NCI-H2196 (cell line): ENCODE results near the gene ZNRD2.
"Not testable (repeated sequence)": the region's sequence is repeated elsewhere in the genome, so short reads cannot be mapped to it uniquely, and the experiment has no call there.

Experiments used
- DNase-seq: peaks from one replicate; lab custom pipeline; 2025; ENCODE audit not compliant: unreplicated experiment; lab: John Stamatoyannopoulos, UW

The ZNRD2 gene

GRCh38 chr11:65555693-65556231 lies 14.5 kb upstream of the ZNRD2 start:
- DNase-seq = peak; percentile 25

DNA sequence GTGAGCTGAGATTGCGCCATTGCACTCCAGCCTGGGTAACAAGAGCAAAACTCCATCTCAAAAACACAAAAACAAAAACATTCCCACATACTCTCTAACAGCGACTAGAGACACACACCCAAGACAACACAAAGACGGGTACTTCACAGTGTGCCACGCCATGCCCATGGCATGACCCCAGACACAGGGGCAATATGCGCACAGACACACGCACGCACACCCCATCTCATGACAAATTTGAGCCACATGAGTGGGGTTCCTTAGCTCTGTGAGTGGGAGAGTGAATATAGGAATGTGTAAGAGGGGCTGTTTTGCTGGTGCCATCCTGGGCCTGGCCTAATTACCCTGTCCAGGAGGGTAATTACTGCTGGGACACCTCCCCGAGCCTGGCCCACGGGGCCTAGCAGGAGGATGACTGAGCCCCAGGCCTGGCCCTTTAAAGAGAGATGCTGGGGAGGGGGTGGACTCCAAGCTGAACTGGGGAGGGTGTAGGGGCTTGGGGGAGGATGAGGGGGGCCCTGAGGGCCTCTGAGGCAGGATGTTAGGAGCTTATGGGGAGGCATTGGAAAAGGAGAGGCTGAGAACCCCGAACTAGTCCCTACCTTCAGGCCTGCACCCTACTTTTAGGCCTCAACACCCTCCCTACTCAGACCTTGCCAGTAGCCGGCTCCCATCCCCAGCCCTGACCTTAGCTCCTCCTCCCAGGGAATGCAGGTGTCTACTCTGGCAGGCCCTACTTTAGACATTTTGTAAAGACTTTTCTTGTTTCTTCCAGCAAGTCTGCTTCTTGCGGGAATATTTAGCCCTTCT lies 13.6 kb upstream of the ZNRD2 start:
- DNase-seq = peak; percentile 16

DNA sequence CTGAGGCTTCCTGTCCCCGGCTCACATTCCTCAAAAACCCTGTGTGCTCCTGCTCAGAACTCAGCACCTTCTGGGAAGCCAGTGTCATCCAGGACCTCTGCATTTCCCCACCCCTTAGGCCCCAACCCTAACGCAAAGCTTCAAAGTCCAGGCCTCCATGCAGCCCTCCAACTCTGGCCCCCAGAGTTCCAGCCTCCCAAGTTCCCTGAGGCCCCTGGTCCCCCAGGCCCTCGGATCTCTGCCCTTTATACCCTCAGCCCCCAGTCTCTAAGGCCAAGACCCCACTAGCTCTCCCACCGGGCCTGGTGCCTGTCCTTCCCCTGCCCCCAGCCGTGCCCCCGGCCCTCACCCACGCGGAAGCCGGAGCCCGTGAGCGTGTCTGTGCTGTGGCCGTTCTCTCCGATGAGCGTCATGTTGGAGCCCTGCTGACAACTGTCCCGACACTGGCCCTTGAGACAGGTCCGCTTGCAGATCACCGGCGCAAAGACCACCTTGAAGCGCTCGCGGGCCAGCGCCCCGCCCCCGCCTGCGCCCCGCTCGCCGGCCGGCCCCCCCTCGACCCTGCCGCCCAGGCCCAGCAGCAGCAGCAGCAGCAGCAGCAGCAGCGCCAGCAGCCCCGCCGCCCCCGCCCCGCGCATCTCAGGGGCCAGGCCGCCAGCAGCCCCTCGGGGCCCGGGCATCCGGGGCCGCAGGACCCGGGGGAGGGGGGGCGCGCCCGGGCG lies 12.8 kb upstream of the ZNRD2 start:
- no peak for DNase-seq

DNA sequence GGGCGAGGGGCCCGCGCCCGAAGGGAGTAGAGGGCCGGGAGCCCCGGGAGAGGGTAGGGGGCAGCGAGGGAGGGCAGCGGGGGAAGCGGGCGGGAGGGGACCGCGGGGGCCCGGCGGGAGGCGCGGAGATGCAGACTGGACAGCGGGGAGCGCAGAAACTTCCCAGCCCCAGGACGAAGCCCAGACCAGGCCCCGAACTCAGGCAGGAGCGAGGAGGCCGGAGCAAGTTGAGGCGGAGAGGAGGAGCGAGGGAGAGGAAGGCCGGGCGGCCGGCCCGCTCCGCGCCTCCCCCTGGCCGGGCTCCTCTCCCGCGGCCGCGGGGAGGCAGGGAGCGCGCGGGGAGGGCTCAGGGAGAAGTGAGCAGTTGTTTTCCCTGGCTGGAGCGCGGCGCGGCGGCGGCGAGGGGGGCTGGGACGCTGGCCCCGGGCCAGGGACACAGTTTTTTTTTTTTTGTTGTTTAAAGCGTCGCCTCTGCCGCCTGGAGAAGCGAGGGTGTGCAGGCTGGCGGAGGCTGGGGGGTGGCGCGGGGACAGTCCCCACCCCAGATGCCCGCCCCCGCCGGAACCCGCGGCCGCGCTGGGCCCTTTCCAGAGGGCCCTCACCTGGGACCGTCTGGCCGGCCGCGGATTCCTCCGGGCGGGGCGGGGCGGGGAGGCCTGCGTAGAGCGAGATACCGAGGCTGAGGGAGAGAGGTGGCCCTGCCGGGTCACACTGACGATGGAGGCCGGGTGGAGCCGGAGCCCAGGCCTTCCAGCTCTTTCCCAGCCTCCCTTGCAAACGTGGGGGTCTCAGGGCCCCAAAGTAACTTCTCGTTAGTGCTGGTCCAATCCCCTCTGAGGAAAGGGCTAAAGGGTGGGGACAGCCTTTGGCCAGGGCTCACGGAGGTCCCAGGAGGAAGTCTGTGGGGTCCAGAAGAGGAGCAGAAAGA lies 12.0 kb upstream of the ZNRD2 start, which contains the start of gene LTBP3:
Gene LTBP3 (minus strand): TSS at position 358 of the 928 bp plus-strand sequence. CDS start 400 bp downstream, outside the sequence.
- peak; percentile 70 for DNase-seq

DNA sequence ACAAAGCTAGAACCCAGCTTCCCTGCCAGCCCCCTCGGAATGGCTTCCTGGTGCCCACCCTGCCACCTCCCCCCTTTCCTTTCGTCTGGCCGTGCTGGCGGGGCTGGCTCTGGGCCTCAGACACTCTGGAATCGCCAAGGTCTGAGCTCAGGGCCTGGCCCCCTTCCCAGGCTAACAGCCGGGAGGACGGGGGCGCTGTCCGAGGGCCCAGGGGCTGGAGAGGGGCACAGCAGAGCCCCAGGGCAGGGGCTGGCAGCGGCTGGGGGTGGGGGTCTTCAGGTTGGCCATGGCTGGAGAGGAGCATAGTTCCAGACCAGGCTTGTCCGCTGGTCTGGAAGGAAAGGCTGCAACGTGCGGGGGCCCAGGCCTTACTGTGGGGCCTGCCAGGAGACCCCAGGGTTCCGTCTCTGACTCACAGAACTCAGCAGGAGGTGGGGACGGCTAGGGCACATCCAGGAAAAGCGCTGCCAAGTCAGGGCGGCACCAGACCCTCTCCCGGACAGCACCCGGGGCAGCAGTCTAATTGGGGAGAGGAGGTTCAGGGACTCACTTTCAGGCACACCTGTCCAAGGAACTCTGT lies 11.3 kb upstream of the ZNRD2 start:
- DNase-seq = no peak

GRCh38 chr11:65559535-65559934 lies 10.7 kb upstream of the ZNRD2 start:
- DNase-seq = no peak

- DNase-seq = peak; percentile 76
Observed at GRCh38 chr11:65559951-65560537, 10.2 kb upstream of the ZNRD2 start.

DNA sequence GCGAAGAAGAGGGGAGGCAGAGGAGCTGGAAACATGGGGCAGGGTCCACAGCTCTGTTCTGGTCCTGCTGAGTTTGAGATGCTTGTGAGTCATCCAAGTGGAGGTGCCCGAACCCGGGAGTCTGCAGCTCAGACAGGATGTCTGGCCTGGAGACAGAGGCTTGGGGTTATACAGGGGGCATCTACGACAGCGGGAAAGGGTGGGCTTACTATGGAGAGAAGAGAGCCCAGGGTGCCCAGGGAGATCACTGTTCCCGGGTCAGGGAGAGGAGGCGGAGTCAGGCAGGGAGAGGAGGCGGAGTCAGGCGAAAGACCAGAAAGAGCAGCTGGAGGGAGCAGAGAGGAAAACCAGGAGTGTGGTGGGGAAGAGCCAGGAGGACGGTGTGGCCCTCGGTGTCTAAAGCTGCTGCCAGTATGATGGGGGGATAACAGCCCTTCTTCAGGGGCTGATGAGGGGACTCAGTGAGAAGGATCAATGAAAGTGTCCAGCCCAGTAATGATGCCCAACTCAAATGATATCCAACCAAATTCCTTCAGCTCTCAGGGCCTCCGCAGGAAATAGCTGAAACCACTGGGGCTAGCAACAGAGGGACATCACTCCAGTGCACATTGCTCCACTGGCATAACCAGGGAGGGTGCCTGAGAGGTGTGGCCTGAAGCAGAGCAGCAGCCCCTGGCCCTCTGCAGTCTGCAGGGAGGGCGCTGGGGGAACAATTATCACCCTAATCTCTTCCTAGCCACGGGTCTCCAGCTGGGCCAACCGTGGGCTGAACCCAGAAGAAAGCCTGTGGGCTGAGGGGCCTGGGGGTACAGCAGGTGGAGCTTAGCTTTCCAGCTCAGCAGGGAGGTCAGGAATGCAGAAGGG lies 9.5 kb upstream of the ZNRD2 start:
- peak; percentile 59 for DNase-seq

GRCh38 chr11:65562020-65562419 lies 8.3 kb upstream of the ZNRD2 start:
- no peak for DNase-seq

DNA sequence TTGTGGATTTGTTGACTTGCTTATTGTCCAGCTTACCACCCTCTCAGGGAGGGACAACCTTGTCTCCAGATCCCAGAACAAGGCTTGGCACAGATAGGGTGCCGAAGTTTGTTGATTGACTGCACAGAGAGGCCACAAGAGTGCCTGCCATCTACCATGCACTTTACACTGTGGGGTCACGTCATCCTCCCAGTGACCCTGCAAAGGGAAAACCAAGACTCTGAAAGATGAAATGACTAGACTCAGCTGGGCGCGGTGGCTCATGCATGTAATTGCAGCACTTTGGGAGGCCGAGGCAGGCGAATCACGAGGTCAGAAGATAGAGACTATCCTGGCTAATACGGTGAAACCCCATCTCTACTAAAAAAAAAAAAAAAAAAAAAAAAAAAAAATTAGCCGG lies 7.5 kb upstream of the ZNRD2 start:
- DNase-seq = no peak

GRCh38 chr11:65563601-65564000 lies 6.7 kb upstream of the ZNRD2 start:
- no peak for DNase-seq

- DNase-seq = not testable (repeated sequence)
Observed at GRCh38 chr11:65564879-65565559, 5.3 kb upstream of the ZNRD2 start.

DNA sequence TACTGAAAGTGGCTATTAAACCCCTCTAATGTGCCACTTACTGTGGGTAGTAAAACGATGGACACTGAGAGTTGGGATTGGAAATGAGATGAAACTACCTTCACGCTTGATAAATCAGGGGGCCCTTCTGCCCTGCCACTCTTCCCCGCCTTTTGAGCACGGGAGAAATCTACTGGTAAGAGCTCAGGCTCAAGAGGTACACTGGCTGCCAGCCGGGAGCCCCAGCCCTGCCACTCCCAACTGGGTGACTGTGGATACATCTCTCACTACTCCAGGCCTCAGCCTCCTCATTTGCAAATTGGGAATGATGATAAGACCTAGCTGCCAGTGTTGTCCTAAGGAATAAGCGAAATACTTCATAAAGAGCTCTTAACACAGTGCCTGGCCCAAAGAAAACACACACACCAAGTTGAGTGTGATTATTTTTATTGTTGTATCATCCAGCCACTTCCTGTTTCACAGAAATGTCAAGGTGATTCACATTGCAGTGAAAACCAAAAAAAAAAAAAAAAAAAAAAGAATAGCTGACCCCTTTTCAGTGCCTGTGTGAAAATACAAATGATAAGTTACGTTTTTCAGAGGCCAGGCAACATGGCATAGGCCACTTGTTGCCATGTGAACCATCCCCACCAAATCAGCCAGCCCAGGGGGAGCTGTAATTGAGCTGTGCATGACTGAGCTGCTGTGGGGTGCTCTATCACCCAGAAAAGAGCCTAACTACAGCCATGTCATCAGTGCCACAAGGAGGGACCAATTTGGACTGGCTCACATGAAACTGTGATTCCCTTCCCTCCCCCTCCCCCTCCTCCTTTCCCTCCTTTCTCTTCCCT lies 4.4 kb upstream of the ZNRD2 start:
- DNase-seq = no peak

GRCh38 chr11:65569164-65569972 lies 909 bp upstream of the ZNRD2 start:
- peak; percentile 69 for DNase-seq

- no peak for DNase-seq
Observed at GRCh38 chr11:65571420-65571819, 1.1 kb downstream of the ZNRD2 start.

- peak; percentile 73 for DNase-seq
Observed at GRCh38 chr11:65571940-65572339, 1.7 kb downstream of the ZNRD2 start.
